ENCODE results near the gene STX2. TPM values are rescaled to one million over a fixed set of nuclear protein-coding genes. Genes with fewer than 3 reads are reported as not detected.

The STX2 gene
- polyA plus RNA-seq, 2 of the 4 experiments (the other 2 are of a cell fraction), result 26.8 to 51.3 TPM

DNA sequence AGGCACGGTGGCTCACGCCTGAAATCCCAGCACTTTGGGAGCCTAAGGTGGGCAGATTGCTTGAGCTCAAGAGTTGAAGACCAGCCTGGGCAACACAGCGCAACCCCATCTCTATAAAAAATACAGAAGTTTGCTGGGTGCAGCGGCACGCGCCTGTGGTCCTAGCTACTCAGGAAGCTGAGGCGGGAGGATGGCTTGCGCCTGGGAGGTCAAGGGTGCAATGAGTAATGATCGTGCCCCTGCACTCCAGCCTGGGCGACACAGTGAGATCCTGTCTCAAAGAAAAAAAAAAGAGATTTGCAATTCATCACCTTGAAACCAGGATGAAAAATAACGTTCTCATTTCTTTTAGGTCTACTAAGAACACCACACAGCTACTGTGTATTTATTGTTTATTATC lies 4.0 kb downstream of the STX2 start:
- CTCF ChIA-PET, result interaction anchor here (1.0 to 7.2 kb wide), 2 partner anchors 9 to 10 kb away, joined by 4 to 40 read pairs; no protein-coding TSS in a partner anchor

GRCh38 chr12:130832561-130833209 lies 6.4 kb downstream of the STX2 start:
- TF ChIP-seq, protein P1, sequence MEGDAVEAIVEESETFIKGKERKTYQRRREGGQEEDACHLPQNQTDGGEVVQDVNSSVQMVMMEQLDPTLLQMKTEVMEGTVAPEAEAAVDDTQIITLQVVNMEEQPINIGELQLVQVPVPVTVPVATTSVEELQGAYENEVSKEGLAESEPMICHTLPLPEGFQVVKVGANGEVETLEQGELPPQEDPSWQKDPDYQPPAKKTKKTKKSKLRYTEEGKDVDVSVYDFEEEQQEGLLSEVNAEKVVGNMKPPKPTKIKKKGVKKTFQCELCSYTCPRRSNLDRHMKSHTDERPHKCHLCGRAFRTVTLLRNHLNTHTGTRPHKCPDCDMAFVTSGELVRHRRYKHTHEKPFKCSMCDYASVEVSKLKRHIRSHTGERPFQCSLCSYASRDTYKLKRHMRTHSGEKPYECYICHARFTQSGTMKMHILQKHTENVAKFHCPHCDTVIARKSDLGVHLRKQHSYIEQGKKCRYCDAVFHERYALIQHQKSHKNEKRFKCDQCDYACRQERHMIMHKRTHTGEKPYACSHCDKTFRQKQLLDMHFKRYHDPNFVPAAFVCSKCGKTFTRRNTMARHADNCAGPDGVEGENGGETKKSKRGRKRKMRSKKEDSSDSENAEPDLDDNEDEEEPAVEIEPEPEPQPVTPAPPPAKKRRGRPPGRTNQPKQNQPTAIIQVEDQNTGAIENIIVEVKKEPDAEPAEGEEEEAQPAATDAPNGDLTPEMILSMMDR (IDR thresholded peaks at IDR 0.05), result no peak
- TF ChIP-seq RFX5 (IDR thresholded peaks at IDR 0.05) (no peak), CHD4 (IDR thresholded peaks at IDR 0.05; ENCODE audit: borderline replicate concordance) (no peak), MYC (IDR thresholded peaks at IDR 0.05; ENCODE audit: borderline replicate concordance, low read length) (no peak), TFCP2L1 (CRISPR knock-in tag; IDR thresholded peaks at IDR 0.05) (no peak), CEBPB (IDR thresholded peaks at IDR 0.05) (peak; percentile 87 to 95)
- POLR2A ChIA-PET, result no interaction called here
- Histone ChIP-seq H3K4me2 (peak overlapping the region; percentile 58), H3K4me1 (peaks cover 48% of the 10 kb centered on the region), H3K9me3 (no peaks in the 10 kb centered on the region), H3K4me3 (no peak overlapping the region), H3K27ac (peak overlapping the region in 1 of 2 experiments; percentile 4; a peak in 1 of 6 replicates)
- ATAC-seq (peak; percentile 54 to 61; a peak in 4 of 6 replicates), DNase-seq (ENCODE audit: low read depth in 1 of 2, low spot score in 1 of 2) (peak in 1 of 2 experiments; percentile 30), FAIRE-seq (no peak)
- CTCF ChIA-PET, result interaction anchor here (7.2 kb wide), 1 partner anchor 7 kb away, joined by 40 read pairs; no protein-coding TSS in a partner anchor
- WGBS (ENCODE audit: missing lambda C conversion rate), result 71% methylated on average over 17 of the region's 17 CpGs

More for the DNA sequence above, 4.0 kb downstream of the STX2 start:
- DNase-seq (ENCODE audit: low read depth in 1 of 2, low spot score in 1 of 2) (no peak), ATAC-seq (no peak), FAIRE-seq (no peak)
- POLR2A ChIA-PET, result no interaction called here
- no peak for TF ChIP-seq HES2 (IDR thresholded peaks at IDR 0.05)
- TF ChIP-seq NFE2L2 (conservative IDR thresholded peaks at IDR 0.05; ENCODE audit: low read length), result no peak
- TF ChIP-seq, protein P1 (IDR thresholded peaks at IDR 0.05), result no peak
- TF ChIP-seq HOXA7 (CRISPR knock-in tag; IDR thresholded peaks at IDR 0.05), result no peak
- no peak for TF ChIP-seq BHLHE40 (IDR thresholded peaks at IDR 0.05; ENCODE audit: low read depth, low read length)
- TF ChIP-seq HOXB5 (CRISPR knock-in tag; IDR thresholded peaks at IDR 0.05), result no peak
- TF ChIP-seq PBX3 (IDR thresholded peaks at IDR 0.05), result no peak
- no peak for TF ChIP-seq MAFK (IDR thresholded peaks at IDR 0.05; ENCODE audit: partially characterized antibody)
- no peak for TF ChIP-seq RCOR1 (IDR thresholded peaks at IDR 0.05; ENCODE audit: low read depth, low read length)
- TF ChIP-seq NPAS2 (CRISPR knock-in tag; IDR thresholded peaks at IDR 0.05; ENCODE audit: borderline replicate concordance), result no peak
- TF ChIP-seq ESRRA (IDR thresholded peaks at IDR 0.05; ENCODE audit: borderline replicate concordance, low read length), result no peak
- no peak for TF ChIP-seq CHD4 (IDR thresholded peaks at IDR 0.05; ENCODE audit: borderline replicate concordance)
- no peak for TF ChIP-seq ZC3H11A (IDR thresholded peaks at IDR 0.05)
- TF ChIP-seq, protein P2, sequence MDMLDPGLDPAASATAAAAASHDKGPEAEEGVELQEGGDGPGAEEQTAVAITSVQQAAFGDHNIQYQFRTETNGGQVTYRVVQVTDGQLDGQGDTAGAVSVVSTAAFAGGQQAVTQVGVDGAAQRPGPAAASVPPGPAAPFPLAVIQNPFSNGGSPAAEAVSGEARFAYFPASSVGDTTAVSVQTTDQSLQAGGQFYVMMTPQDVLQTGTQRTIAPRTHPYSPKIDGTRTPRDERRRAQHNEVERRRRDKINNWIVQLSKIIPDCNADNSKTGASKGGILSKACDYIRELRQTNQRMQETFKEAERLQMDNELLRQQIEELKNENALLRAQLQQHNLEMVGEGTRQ (IDR thresholded peaks at IDR 0.05), result no peak
- TF ChIP-seq RARB (CRISPR knock-in tag; IDR thresholded peaks at IDR 0.05), result no peak
- no peak for TF ChIP-seq FOSB (CRISPR knock-in tag; IDR thresholded peaks at IDR 0.05)
- TF ChIP-seq CHD2 (IDR thresholded peaks at IDR 0.05; ENCODE audit: low read length, partially characterized antibody), result no peak
- no peak for TF ChIP-seq CEBPB (IDR thresholded peaks at IDR 0.05)
- Histone ChIP-seq H3K4me2 (no peak overlapping the region), H3K27ac (no peak overlapping the region), H3K4me3 (no peak overlapping the region), H3K9me3 (no peaks in the 10 kb centered on the region), H3K4me1 (peaks cover 56% of the 10 kb centered on the region)
- WGBS (ENCODE audit: missing lambda C conversion rate), result 90% methylated on average over 11 of the region's 11 CpGs

Measured in A549 (cell line).